HG03095 (cell line): ENCODE results near the gene GET3.

Source experiments
- ATAC-seq: cut with Tn5 transposase; IDR thresholded peaks from one replicate; pipeline ENCODE4 v1.9.1; 2021; ENCODE audit warnings: moderate library complexity; ENCODE audit not compliant: unreplicated experiment

The GET3 gene

DNA sequence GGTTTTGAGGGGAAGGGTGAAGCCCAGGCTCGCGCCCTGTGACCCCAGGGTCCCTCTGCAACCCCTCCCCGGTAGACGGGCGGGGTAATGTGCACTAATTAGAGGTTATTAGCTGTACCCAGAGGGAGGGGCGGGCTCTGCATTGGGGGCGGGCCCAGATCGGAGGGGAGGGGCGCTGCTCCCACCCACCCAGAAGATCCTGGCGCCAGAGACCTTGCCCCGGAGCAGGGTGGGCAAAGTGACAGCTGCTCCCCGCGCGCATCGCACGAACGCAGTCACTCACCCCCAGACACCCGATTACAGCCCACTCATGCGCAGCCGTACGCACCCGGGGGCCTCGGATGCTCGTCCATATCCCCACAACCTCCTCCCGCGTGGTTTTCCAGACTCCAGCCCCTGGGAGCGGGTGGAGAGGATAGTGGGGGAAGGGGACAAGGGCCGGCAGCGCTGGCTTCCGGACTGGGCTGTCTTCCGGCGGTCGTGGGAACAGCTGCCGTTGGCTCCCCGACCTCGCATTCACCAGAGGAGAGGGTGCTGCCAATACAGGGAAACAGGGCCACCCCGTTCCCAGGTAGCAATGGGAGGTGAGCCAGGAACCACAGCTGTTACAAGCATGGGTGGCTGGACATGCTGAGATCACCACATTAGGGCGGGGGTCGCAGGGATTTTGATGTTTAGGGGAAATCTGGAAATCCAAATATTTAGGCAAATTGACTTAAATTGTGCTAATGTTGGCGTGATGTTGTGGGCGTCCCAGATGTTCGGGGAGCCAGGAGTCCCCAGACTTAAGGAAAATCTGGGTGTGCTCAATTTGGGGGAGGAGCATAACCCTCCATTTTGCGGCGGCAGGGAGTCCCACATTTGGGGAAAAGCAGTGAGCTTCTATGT is 41.0 kb downstream of the GET3 start:
- ATAC-seq: no peak

DNA sequence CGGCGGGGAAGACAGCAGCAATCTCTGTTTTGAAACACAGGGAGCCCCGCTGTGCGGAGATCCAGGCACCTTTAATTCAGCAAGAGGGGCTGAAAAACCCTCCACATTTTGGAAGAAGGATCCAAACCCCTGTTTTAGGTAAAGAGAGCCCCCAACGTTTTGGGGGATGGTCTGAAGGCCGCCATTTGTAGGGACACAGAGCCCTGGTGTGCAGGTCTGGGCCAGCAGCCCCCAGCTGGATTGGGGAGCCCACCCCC is 41.5 kb downstream of the GET3 start:
- no peak for ATAC-seq

DNA sequence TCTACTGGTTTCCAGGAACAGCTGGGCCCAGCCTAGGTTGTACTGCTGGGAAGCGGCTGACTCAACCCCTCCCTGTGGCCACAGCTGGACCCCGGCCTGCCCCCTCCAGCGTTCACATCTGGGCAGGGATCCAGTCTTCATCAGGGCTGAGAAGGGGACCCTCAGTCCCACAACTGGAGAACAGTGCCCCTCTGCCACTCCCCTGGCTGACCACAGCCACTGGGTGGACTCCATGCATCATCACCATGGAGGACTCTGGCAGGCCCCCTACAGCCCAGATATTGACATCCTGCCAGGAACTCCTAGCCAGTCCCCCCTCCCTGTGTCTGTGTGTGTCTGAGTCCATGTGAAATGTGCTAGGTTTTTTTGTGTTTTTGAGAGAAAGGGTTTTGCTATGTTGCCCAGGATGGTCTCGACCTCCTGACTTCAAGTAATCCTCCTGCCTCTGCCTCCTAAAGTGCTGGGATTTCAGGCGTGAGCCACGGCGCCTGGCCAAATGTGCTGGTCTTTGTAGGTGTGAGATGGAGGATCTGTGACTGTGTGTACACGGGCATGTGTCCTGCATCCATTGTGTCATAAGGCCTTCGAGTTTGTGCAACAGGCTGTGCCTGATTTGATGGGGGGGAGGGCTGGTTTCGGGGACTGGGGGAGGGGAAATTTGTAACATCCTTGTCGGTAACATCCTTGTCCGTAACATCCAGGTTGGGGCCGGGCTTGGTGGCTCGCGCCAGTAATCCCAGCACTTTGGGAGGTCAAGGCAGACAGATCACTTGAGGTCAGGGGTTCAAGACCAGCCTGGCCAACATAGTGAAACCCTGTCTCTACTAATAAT is 42.1 kb downstream of the GET3 start:
- no peak for ATAC-seq

DNA sequence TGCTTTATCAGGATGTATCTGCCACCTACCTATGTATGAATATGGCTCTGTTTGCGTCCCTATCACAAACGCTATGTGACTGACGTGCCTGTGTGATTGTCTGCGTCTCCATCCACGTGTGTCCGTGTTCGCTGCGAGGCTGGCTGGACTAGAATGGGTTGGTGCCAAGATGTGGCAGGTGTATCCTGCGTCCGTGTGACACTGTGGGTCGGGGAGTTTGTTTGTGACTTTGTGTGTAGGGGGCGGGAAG is 44.8 kb downstream of the GET3 start:
- ATAC-seq: no peak

- peak; percentile 27 for ATAC-seq
Measured at GRCh38 chr19:12782424-12783290, 45.4 kb downstream of the GET3 start.

DNA sequence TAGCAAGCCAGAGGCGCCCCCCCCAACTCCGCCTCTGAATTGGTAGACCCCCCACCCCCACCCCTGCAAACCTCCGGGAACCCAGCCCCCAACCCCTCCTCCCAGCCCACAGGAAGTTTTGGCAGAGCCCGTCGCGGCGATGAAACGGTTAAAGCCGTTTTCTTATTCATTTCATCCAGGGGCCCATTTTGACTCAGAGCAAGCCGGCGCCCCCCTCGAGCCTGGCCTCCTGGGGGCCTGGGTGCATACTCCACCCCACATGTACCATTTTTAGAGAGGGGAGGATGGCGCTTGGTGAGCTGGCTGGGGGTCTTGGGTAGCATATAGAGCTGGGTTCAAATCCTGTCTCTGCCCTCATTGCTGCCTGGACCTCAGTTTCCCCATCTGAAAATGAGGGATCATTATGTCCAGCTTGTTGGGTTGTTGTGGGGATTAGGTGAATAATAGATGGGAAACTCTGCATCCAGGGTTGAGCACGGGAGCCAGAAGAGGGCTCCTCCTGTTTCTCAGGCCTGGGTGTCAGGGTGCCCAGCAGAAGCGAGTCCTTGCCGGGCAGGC is 46.1 kb downstream of the GET3 start:
- ATAC-seq: no peak

DNA sequence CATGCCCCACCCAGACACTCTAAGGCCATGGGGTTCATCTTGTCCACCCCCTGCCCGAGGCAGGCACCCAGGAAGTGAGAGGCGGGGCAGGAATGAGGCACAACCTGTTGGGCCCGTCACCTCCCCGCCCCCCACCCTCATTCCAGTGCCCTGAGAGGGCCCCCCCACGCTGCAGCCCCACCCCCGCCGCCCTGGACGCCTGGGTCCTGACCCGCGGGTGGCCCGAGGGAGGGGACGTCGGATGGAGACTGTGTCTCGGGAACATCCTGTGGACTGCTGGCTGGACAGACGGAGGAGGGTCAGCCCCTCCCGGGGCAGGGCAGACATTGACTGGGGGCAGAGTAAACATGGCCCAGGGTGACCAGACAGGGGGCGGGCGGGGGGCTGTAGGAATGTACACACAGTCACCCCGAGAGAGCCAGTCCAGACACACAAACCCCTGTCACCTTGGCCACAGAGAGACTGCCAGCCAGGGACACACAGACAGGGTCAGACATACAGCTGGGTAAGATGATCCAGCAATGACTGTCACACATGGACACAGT is 46.6 kb downstream of the GET3 start:
- ATAC-seq: no peak

GRCh38 chr19:12784394-12784870 is 47.1 kb downstream of the GET3 start:
- no peak for ATAC-seq

DNA sequence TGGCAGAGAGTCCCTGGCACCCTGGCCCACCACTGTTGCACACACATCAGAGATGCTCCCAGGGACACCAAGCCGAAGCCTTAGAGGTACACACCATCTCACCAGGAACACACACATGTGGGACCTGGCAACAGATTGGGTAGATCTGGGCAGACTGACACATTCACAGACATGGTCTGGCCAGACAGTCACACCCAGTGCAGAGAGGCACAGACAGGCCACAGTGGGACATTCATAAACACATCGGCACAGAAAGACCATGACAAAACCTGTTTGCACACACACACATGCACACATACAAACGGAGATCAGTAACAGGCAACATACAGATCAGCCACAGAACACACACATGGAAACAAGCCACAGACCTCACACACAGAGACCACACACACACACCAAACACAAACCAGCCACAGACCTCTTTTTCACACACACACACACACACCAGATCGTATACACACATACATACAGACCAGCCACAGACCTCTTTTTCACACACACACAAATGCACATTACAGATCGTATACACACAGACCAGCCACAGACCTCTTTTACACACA is 47.7 kb downstream of the GET3 start:
- no peak for ATAC-seq

GRCh38 chr19:12785431-12786031 is 48.2 kb downstream of the GET3 start:
- ATAC-seq: no peak

DNA sequence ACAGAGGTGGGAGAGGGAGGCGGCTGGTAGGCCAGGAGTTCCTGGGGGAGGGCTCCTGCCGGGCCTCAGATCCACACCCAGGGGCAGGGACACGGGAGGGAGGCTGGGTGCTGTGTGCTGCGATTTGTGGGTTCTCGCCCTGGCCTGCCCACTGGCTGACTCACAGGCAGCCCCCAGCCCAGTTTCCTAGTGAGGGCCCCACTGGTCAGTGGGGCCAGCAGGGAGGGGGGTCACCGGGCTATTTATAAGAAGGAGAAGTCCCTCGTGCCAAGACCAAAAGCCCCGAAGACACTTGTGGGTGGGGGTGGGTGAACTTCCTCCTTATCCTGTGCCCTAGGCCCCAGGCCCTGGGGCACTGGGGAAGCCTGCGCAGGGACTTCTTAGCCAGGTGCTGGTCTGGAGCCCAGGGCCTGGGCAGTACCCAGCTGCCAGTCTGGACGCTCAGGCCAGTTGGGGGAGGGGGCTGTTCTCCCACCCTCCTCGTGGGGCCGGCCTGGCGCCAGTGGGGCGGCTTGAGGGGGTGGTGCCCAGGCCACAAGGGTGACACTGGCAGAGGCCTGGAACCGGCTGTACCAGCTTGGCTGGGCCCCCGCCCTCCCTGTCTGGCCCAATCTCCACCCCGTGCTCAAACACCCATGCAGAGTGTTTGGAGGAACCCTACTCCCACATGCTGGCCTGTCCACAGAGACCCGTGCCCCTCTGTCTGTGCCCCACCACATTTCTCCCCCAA is 49.0 kb downstream of the GET3 start:
- ATAC-seq: no peak

DNA sequence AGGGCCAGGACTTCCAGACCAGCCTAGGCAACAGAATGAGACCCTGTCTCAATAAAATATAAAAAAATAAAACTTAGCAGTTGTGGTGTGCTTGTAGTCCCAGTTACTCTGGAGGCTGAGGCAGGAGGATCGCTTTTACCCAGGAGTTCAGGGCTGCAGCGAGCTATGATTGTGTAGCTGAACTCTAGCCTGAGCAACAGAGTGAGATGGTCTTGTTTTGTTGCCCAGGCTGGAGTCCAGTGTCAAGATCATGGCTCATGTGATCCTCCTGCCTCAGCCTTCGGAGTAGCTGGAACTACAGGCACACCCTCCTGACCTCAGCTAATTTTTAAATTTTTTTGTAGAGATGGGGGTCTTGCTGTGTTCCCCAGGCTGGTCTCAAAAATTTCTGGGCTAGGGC is 49.7 kb downstream of the GET3 start:
- no peak for ATAC-seq

GRCh38 chr19:12787458-12787857 is 50.2 kb downstream of the GET3 start:
- no peak for ATAC-seq

DNA sequence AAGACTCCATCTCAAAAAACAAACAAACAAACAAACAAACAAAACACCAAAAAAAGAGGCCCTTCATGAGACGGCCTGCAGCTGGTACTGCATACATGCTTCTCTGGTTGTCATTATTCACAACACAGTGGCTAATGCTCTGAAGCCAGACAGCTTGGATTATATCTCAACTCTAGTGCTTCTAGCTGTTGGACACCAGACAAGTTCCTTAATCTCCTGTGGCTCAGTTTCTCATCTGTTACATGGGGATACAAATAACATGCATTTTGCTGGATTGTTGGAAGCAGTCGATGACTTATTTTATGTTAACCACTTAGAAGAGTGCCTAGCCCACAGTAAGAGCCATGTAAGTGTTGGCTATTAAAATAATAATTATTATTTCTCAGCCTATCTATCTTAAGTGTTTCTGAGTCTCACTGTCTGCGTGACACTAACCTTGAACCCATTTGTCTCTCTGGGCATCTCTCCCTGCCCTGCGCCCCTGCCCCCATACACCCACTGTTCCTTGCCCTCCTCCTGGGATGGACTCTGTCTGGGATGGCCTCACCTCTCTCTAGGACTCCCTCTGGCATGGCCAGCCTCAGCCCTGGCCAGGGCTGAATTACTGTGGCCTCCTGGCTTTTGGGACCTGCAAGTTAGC is 50.9 kb downstream of the GET3 start:
- ATAC-seq: no peak

DNA sequence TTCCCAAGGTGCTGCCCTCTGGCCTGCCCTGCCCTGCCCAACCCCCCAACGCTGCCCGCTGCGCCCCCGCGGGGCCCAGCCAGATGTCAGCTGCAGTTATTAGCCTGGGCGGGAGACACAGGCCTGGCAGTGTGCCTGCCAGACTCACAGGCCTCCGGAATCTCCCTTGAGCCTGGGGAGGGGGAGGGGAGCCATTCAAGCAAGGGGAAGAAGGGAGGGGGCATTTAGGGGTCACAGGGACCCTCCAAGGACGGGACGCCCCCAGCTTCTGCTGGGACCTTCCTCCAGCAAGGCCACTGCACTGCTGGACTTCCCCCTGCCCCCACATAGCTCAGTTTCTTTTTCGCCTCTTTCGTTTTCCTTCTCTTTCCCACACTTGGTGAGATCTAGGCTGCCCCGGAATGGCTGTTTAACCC is 51.4 kb downstream of the GET3 start:
- no peak for ATAC-seq

DNA sequence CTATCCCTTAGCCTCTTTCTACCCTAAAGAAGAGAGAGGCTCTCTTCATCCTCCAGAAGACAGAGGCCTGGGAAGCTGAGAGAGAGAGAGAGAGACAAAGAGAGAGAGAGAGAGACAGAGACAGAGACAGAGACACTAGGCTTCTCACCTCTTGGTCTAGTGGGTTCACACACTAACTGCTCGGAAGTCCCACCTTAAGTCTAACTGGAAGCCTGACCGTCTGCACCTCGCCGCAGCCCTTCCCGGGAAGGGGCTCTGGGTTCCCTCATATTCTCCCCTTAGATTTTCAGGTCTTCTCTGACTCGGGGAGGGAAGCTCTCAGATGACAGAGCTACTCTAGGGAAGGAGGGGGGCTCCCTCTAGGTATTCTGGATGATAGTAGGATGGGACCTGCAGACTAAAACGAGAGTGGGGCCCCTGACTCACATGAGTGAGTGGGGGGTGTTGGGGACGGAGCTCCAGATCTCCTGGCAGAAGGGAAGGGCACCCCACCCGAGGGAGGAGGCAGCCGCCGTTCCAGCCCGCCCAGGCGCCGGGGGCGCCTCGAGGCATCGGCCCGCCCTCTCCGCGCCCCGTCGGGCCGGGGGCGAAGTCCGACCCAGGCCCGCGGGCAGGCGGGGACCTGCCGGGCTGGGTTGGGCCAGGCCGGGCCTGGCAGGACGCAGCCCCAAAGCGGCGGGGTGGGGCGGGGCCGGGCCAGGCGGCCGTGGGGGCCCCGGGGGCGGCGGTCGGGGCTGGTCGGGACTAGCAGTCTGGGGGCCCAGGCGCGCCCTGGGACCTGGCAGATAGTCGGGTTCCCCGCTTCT is 52.0 kb downstream of the GET3 start:
- no peak for ATAC-seq

DNA sequence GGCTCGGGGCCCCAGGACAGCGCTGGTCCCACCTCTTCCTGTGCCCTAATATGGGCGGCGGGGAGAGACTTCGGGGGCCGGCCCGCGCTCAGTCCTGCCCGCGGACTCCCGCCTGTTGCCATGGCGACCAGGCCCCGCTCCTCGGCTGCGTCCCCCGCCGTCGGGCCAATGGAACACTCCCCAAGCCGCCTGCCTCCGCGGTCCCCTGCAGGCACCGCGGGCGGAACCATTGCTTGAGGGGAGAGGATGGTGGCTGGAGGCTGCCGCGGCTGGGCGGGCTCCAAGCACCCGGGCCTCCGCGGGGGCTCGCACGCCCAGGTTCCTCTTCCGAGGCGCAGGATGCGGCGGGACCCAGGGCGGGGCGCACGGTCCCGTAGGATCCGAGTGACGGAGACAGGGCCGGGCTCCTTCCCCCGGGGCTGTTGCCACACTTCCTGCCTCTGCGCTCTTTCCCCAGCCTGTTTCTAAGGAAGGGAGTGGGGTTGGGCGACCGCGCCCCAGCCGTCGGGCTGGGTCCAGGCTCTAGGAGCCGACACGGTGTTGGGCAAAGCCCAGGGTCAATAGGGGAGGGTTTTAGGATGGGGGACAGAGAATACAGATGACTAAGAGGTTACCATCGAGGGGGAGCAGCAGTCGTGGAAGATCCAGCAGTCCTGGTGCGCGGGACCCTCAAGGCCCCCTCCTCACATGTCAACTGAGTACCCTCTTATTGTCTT is 52.8 kb downstream of the GET3 start:
- peak; percentile 35 for ATAC-seq
